Measurements from ENCODE around the gene NCAPD2.

NCAPD2 gene

DNA sequence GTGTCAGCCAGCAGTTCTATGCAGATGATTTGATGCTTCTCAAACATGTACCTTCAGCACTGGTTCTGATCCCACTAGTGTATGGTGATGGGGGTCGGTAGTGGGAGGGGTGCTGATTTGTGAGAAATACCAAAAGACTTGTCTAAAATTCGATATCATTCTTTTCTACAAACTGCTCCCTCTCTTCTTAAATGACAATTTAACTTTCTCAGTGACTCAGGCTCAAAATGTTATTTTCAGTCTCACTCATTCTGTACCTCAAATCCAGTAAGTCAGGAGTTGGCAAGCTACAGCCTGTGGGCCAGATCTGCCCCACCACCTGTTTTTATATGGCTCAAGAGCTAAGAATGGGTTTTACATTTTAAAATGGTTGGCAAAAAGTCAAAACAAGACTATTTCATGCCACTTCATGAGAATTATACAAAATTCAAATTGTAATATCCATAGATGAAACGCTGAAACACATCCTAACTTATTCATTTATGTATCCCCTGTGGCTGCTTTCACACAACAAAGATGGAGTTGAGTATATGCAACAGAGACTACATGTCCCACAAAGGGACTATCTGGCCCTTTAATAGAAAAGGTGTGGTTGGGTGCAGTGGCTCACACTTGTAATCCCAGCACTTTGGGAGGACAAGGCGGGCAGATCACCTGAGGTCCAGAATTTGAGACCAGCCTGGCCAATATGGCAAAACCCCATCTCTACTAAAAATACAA is 80.8 kb downstream of the NCAPD2 start:
- DNase-seq (ENCODE audit: low spot score), result no peak

DNA sequence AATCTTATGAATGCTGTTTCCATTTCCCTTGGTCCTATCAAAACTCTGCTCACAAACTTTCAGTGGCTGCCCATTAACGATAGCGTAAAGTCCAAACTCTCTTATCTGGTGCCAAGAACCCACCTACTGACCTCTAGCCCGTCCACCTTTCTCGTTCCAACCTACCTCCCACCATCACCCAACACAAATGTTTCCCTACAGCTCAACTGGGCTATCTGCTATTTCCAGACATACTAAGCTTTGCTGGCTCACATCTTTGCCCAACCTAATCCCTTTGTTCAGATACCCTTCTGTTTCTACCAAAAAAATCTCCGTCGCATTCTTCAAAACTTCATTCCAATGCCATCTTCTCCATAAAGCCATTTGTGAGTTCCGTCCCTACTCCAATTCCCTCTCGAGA is 81.7 kb downstream of the NCAPD2 start:
- DNase-seq (ENCODE audit: low spot score), result no peak

Data from cerebellar cortex (tissue), 1 donor.